Measurements from ENCODE around the gene TMEM141.

GRCh38 chr9:136747161-136748060 lies 43.7 kb upstream of the TMEM141 start:
- no peak for TF ChIP-seq CTCF (conservative IDR thresholded peaks at IDR 0.05)
- no peak for TF ChIP-seq ZFX (IDR thresholded peaks at IDR 0.05)
